Measurements from ENCODE around the gene BCAS3.
"Not testable (repeated sequence)": the region's sequence is repeated elsewhere in the genome, so short reads cannot be mapped to it uniquely, and the experiment has no call there.

BCAS3 gene

DNA sequence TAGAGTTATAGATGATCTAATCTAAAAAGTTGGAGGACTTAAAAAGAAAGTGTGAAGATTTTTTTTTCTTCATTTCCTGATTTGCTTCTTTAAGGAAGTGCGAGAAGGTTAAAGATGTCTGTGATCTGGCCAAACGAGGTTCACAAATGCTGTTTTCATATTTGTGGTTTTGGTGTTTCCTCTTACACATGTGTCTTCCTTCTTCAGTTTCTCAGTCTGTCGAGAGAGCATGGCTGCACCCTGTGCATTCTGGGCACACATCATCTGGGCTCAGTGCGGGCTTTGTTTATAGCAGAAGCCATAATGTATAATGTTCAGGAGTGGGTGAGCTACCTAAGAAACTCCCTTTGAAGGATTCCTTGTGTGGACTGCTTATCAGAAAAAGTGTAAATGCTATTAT lies 461.6 kb downstream of the BCAS3 start:
- no peak for DNase-seq

DNA sequence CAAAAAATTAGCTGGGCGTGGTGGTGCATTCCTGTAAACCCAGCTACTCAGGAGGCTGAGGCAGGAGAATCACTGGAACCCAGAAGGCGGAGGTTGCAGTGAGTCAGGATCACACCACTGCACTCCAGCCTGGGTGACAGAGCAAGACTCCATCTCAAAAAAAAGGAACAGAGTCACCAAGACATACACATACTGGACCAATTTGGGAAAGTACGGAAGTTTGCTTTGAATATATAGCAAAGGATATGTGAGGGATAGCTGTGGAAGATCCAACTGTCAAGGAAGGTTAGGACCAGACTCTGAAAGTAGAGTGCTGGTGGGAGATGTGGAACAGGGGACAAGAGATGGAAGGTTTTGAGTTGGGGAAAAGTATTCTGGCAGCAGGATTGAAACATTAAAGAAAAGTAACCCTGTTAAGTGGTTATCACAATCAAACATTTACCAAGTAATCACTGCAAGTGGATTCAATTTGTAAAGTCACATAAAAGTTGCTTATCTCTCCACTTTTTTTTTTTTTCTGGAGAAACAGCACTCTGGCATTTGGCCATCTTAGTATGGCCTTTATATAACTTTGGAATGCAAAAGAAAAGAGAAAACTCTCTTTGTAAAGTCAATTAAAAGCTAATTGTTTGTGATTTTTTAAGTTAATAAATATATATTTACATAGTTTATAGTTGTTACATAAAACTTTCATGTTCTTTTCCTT lies 462.6 kb downstream of the BCAS3 start:
- no peak for DNase-seq

DNA sequence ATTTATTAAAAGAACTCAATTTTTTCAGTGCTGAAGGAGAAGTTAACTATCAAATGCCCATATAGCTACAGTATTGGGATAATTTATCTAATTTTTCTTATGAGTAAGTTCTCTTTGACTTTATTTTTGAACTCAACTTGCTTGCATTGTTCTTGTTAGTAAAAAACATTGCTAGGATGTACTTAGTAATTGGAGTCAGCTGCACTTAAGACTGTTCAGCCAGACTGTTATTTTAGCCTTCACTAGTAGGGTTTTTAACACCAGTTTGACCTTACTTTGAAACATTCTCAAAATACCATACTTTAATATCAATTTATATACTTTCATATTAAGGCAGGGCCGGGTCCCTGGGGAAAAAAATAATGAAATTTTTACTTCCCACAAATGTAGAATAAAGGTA lies 465.4 kb downstream of the BCAS3 start:
- no peak for DNase-seq

DNA sequence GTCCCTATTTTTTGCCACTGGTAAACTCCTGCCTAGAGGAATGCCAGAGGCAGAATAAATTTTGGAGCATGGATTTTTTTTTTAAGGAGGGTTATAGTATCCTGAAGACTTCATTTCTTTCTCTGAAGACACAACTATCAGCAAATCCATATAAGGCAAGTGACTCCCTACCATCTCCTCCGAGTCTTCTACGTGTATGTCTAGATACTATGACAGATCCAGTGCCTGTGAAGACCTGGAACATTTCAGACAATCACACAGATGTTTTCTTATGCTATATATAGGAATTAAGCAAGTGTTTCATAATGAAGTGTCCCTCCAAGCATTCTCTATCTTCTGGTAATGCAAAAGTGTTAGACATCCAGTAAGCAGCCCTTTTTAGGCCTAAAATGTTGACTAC lies 466.5 kb downstream of the BCAS3 start:
- DNase-seq: no peak

DNA sequence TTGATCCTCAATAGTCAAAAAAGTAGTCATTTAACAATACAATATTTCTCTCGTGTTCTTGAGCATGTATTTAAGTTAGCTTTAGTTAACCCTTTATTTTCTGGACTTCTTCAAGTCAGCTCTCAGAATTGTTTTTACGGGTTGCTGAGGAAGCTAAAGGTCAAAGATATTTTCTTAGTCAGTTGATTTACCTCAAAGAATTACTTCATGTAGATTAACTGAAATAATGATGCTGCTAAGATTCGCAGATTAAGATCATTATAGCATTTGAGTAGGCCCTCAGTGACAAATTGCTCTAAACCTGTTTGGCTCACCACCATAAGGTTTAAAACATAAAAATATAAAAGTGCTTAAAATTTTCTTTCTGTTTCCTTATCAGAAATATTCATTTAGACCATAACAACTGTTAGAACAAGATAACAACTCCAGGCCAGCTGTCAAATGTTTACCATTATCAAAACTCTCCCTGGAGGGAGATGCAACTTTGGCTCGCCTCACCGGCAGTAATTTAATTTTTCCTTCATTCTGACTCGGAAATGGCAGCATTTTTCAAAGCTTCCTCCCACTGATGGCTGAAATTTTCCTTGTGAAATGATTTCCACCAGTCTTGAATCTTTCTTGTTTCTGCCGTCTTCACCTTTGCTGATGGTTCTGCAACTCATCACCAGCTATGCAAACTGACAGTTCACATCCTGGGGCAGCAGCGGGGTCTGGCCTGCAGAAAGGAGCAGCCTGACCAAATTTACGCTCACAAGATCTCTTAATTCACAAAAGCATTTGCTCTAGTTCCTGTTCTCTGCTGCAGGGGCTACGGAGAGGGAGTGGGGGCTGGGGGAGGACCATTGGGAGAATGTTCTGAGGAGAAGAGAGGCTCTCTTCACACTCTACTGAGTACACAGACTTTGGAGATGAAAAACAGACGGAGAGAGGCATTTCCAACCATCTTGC lies 467.2 kb downstream of the BCAS3 start:
- DNase-seq: no peak

DNA sequence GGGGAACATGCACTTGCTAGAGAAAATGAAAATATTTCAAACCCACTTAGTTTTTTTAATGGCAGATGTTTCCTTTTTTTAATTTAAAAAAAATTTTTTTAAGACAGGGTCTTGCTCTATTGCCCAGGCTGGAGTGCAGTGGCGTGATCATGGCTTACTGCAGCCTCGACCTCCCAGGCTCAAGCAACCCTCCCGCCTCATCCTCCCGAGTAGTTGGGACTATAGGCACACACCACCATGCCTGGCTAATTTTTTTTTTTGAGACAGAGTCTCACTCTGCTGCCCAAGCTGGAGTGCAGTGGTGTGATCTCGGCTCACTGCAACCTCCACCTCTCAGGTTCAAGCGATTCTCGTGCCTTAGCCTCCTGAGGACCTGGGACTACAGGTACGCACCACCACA lies 469.2 kb downstream of the BCAS3 start:
- DNase-seq: not testable (repeated sequence)

DNA sequence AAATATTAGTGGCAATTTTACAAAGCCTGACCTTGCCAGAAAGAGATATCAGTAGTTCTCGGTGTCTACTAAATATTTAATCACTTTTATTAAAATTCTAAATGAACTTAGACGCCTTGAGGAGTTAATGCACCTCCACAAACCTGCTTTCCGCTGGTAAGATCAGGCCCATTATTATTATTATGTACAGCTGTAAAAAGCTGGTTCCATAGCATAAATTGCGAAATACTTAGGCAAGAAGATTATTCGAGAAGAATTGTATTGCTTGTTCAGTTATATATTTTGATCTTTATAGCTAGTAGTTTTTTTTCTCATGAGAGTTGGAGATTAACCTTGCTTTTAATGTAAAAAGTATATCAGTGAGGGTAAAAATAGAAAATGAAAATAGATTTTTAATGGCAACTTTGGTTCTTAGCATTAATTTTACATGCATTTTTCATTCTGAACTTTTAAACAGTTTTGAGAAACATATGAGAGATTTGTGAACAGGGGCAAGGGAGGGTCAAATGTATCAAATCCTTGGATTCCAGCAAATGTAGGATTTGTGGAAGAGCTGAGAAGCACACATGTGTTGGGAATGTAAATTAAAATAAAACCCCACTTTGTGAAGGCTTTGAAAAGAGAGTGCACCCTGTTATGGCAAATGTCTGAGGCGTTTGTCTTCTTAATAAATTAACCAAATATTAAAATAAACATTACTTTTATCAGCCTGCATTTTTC lies 471.6 kb downstream of the BCAS3 start:
- DNase-seq: no peak

DNA sequence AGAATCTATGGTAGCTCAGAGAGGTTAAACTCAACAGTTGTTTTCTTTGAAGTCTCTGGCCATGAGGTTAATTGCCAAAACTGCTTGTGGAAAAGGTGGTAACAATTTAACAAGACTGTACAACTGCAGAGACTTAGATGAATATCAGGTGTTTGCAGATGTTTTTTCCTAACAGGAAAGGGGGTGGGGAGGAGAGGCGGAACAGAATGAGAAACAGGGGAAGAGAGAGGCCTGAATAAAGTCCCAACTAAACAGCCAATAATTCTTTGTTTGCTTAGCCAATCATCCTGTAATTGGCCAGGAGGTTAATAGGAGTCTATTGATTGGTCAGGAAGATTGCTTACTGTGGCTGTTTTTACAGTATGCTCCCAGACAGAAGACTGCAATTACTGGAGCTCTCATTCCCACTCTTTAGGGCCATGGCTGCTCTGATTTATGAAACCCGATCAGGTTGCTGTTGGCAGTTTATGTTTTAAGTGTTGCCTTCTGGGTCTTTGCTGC lies 472.3 kb downstream of the BCAS3 start:
- DNase-seq: peak; percentile 41

DNA sequence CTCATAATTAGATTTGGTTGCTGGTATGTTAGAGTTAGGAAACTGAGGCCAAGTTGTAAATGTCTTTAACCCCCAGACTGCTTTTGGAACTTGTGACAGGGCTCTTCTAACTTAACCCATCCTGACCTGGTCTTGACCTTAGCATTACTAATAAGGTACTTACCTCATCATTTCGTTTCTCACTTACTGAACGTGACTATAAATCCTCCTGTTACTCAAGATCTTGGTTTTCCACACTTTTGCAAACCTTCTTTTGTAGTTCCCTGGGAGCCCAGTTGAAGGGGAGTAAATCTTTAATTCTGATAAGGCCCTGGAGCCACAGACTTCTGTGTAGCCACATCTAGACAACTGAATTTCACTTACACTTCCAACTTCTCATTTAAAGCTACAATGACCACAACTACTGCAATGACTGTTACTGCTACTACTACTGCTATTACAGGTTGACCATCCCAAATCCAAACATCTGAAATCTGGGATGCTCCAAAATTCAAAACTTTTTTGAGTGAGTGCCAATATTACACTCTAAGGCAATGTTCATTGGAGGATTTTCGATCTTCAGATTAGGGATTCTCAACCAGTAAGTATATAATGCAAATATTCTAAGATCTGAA lies 473.1 kb downstream of the BCAS3 start:
- DNase-seq: no peak

DNA sequence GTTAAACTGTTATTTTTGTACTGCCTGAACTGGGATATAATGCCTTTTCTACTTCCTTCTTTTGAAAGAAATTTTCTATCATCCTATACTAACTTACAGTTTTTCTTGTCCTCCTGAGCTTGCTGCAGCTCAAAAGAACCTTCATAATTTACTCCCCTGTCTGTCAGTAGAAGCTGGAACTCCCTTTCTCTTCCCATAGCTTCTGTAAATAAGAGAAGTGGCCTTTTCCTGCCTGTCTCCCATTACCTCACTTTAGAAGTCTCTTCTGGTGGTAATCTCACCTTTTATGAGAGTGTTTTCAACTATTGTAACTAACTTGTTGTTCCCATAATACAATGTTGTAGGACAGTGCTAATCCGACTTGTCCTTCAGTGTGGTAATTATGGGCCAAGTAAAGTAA lies 475.2 kb downstream of the BCAS3 start:
- DNase-seq: no peak

DNA sequence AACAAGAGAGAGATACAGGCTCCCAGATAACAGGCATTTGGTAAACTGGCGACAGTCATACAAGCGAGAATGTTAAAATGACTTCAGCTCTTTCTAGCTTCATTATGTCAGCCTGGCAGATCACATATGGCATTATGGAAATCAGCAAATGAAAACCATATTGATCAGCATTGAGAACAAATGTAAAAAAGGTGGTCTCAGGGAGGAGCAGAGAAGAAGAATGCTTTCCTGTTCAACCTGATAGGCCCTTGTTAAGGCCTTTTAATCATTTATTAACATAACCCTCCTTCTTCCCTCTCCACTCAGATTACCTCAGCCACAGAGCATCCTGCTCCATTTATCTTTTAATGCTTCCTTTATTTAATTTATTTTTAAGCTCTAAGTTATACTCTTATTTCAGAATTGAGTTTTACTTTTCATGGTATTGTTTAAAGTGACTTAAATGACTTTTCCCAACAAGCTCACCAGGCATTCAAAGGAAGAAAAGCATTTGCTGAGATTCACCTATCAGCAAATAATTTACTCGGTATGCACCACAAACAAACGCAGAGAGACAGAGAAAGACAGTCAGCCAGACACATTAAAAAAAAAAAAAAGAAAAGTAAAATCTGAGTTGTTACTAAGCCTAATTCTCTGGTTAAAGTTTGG lies 478.1 kb downstream of the BCAS3 start:
- no peak for DNase-seq

DNA sequence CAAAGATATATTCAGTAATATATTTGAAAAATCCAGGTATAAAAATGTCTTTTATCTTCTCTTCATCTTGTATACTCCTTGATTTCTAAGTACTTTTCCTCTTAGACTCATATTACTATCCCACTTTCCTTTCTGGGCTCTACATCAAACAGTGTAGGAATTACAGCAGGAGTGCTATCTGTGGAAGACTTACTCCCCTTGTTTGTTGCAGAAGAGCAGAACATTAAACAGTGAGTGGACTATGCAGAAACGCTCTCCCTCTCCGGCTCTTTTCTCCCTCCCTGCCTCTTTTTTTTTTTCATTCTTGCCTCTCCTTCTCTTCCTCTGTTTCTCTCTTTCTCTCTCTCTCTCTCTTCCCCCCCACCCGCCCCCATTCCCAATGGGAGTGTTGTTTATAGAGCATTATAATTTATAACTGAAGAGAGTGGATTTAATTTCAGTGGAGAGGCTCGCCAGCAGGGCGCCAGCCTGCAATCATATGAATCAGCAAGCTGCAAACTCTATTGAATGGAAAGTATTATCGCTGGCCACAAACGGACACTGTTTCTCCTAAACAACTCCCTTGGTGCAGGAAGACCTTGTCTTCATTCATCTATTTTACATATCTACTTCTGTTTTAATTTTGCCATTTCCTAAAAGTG lies 479.7 kb downstream of the BCAS3 start:
- DNase-seq: peak; percentile 63

DNA sequence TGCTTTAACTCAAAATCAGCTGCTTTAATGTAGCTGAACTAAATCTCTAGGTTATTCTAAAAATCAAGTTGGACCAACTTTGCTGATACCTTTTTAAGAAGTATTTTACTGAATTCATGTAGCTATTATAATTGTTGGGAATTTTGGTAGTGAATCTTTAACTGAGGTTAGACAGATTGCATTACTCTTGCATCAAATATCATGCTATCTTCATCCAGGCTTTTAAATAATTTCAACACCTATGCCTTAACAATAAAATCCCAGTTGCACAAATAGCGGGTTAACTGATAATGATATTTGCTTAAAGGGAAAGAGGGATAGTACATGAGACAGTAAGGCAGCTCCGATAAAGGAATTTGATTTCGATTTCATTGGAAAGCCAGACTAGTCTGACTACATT lies 480.7 kb downstream of the BCAS3 start:
- DNase-seq: no peak

DNA sequence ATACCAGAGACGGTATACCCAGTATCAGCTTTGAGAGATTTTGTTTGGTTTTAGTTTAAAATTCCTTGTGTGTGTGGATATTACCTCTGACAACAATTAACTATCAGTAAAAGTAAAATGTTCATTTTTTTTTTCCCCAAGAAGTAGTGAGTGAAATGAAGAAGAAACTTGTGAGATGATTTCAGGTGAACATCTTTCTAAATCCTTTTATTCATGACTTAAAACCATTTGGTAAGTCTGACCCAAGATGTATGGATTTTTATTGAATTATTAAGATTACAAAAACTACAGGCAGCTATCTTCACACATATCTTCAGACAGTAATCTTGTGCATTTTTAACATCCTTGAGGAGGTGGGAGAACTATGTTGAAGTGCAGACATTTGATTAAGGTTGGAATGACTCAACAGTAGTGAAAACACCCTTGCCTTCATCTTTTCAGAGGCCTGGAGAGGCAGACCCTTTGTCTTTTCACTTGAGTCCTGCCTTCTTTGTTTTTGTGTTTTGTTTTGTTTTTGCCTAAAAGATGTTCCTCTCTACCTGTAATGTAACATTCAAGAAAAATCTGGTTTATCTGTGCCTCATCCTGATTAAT lies 481.7 kb downstream of the BCAS3 start:
- no peak for DNase-seq

DNA sequence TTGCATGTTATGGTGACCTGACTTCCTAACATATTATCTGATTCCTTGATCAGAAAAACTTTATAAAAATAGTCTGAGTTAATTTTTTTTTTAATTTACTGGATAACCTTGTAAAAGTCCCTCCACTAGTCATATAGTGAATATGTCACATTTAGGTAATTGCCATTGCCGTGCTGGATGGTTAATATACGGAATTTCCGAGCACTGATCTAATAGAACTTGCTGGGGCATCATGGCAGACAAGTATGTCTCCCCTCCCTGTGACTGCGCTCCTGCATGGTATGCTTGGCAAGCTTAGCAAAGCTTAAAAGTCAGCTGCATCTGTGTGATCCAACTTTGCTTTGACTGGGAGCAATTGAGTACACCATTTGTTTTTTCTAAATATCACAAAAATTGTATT lies 482.6 kb downstream of the BCAS3 start:
- DNase-seq: no peak

DNA sequence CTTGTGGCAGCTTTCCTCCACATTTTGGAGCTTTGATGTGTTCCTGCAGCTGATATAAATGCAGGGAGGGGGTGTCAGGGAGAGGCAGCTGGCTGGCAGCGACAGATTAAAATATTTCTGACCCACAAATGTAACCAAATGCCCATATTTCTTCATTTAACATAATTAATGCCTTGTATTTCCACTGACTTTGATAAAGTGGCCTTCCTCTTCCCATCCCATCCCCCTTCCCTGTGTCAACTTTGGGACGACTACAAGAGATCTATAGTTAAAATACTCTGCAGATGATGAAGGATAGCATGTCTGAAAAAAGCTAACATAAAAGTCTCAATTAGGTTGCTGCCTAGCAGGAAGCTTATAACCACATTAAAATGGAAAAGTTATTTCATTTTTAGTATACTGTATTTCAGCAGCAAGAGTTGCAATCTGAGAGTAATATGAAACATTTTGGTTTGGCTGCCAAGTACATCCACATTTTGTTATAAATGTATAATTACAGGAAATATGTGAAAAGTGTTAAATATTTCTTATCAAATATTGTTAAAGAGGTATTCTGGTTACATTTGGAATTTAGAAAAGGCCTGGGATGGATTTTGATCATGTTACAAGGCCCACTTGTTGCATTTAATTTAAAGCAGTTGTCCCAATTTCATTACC lies 483.3 kb downstream of the BCAS3 start:
- no peak for DNase-seq

DNA sequence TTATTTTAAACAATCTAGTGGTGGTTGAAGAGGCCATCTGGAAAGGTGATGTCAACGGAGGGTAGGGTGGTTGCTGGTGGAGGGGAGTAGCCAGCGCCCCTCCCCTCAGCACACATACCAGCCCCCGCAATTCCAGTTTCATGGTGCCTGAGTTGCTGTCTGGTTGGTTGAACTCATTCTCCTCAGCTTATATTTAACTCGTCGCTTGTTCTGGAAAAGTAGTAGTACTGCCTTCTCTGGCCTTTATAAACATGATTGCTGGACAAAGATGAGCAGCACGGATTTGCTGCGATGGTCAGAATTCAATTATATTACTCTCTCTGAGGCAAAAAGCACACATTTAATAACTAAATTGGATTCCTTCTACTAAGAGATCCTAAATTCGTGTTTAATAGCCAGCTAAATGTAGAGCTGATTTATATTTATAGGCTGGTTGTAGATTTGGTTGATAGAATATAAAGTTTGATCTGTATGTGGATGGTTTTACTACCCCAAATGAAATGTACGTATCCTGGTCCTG lies 484.0 kb downstream of the BCAS3 start:
- no peak for DNase-seq

DNA sequence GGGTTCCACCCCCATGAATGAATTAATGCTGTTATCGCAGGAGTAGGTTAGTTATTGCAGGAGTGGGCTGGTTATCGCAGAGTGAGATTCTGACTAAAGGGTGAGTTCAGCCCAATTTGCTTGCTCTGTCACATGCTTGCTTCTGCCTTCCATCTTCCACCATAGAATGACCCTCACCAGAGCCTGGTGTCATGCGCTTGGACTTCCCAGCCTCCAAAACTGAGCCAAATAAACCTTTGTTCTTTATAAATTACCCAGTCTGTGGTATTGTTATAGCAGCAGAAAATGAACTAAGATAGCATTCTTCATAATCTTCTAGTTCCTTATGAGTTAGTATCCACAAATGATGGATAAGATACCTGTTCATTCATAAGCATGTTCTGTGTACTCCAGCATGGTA lies 486.9 kb downstream of the BCAS3 start:
- DNase-seq: no peak

DNA sequence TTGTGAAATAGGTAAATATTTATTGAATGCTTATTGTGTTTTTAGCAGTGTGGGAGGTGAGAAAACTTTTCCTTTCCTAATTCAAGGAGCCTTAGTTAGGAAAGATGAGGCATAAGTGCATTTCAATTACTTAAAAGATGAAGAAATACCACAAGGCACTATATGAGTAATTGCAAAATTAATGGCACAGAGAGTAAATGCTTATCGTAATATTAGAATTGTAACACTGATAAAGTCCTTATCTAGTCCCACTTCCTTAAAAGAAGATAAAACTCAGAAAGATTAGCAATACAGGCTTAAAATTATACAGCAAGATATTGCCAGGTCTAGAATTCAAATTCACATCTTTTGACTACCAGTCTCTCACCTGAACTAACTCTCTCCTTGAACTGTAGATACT lies 489.4 kb downstream of the BCAS3 start:
- DNase-seq: no peak

DNA sequence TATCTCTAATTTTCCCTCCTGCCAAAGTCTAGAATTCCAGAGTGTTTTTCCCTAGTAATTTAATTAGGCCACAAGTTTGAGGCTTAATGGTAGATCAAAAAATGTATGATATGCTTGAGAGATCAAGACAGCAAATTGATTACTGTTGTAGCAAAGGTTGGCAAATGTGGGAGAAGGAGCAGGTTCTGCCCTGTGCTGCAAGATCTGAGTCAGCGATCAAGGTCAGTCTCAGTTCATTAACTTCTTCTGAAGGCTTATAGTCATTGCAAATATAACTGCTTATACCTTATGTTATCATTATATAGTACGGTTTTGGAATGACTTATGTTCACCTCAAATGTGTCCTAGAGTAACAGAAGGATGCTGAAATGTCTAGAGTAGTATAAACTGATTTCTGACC lies 490.9 kb downstream of the BCAS3 start:
- DNase-seq: no peak

DNA sequence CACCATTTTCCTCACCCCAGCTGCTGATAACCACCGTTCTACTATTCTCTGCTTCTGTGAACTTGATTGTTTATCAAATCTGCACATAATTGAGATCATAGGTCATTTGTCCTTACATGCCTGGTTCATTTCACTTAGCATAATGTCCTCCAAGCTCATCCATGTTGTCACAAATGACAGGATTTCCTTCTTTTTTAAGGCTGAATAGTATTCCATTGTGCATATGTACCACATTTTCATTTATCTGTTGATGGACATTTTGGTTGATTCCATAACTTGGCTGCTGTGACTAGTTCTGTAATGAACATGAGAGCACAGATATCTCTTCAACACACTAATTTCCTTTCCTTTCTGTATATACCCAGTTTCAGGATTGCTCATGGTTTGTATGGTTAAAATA lies 496.7 kb downstream of the BCAS3 start:
- no peak for DNase-seq
